Activated effector memory CD4-positive, alpha-beta T cell treated with Interleukin-2 at 50 U/mL for 16 hours (primary cell): ENCODE results near the gene LAMA3.

Experiments used
- DNase-seq: peaks from one replicate; pipeline ENCODE4 v3.0.0-alpha.2; 2020

The LAMA3 gene

GRCh38 chr18:23793985-23794867 lies 105.0 kb downstream of the LAMA3 start:
- DNase-seq, result no peak

- no peak for DNase-seq
Observed at GRCh38 chr18:23798249-23798648, 109.0 kb downstream of the LAMA3 start.

GRCh38 chr18:23798824-23799223 lies 109.6 kb downstream of the LAMA3 start:
- no peak for DNase-seq

GRCh38 chr18:23799540-23799939 lies 110.3 kb downstream of the LAMA3 start:
- no peak for DNase-seq

- DNase-seq, result no peak
Observed at GRCh38 chr18:23800902-23801301, 111.6 kb downstream of the LAMA3 start.

GRCh38 chr18:23802817-23803216 lies 113.6 kb downstream of the LAMA3 start:
- DNase-seq, result no peak

- no peak for DNase-seq
Observed at GRCh38 chr18:23803755-23804154, 114.5 kb downstream of the LAMA3 start.

GRCh38 chr18:23805898-23806297 lies 116.6 kb downstream of the LAMA3 start:
- DNase-seq, result no peak

GRCh38 chr18:23809415-23809814 lies 120.2 kb downstream of the LAMA3 start:
- no peak for DNase-seq

GRCh38 chr18:23810396-23810795 lies 121.1 kb downstream of the LAMA3 start:
- peak; percentile 20 for DNase-seq

- DNase-seq, result no peak
Observed at GRCh38 chr18:23811176-23811575, 121.9 kb downstream of the LAMA3 start.

GRCh38 chr18:23812546-23813440 lies 123.5 kb downstream of the LAMA3 start:
- no peak for DNase-seq

- DNase-seq, result no peak
Observed at GRCh38 chr18:23814991-23815614, 125.8 kb downstream of the LAMA3 start.

- DNase-seq, result no peak
Observed at GRCh38 chr18:23816021-23816420, 126.8 kb downstream of the LAMA3 start.

- no peak for DNase-seq
Observed at GRCh38 chr18:23816740-23817139, 127.5 kb downstream of the LAMA3 start.

- DNase-seq, result no peak
Observed at GRCh38 chr18:23819001-23819400, 129.7 kb downstream of the LAMA3 start.

- DNase-seq, result no peak
Observed at GRCh38 chr18:23822590-23823385, 133.5 kb downstream of the LAMA3 start.

GRCh38 chr18:23824240-23824639 lies 135.0 kb downstream of the LAMA3 start:
- DNase-seq, result no peak

GRCh38 chr18:23824669-23825068 lies 135.4 kb downstream of the LAMA3 start:
- no peak for DNase-seq

- no peak for DNase-seq
Observed at GRCh38 chr18:23825496-23825895, 136.2 kb downstream of the LAMA3 start.

GRCh38 chr18:23825978-23826405 lies 136.7 kb downstream of the LAMA3 start:
- no peak for DNase-seq

GRCh38 chr18:23826850-23827620 lies 137.8 kb downstream of the LAMA3 start:
- no peak for DNase-seq
